ENCODE results near the gene DYNC1I1. TPM values are rescaled to one million over a fixed set of nuclear protein-coding genes. Genes with fewer than 3 reads are reported as not detected.

The DYNC1I1 gene
- under 1 TPM; 0.31 to 0.59 (median 0.37) TPM for polyA plus RNA-seq (ENCODE audit: insufficient read length in 3 of 3)
- long read RNA-seq, donor 1: 0 reads
- long read RNA-seq, donor 2: 0 reads
- long read RNA-seq, donor 3: 0 reads
- long read RNA-seq, donor 4: 0 reads
- long read RNA-seq, donor 5: 0 reads
- long read RNA-seq, donor 6: 0 reads
- long read RNA-seq, donor 7: 0 reads
- long read RNA-seq, donor 8: 0 reads
- long read RNA-seq, donor 9: 0 reads
- long read RNA-seq, donor 10, partial matches to known transcripts: 0 of 1 reads
- long read RNA-seq, donor 10, other reads (novel, unspliced or antisense): 0 of 1 reads
- long read RNA-seq, donor 11: 0 reads
- long read RNA-seq, donor 12: 0 reads
- long read RNA-seq, donor 13: 0 reads
- long read RNA-seq, donor 14: 0 reads
- long read RNA-seq, donor 15: 0 reads
- long read RNA-seq, donor 16: 0 reads

- peak in 9 of 11 donors; percentile 22 to 46 (median 35) for DNase-seq (ENCODE audit: extremely low read depth in 1 of 11, low read depth in 9 of 11, low spot score in 4 of 11)
Measured at GRCh38 chr7:95772298-95772770, at the start of gene DYNC1I1. DYNC1I1 (plus strand) TSS chr7:95772554; CDS start chr7:95804730, 32,176 bp downstream.

GRCh38 chr7:95723583-95724180, 48.7 kb upstream of the DYNC1I1 start:
- DNase-seq (ENCODE audit: extremely low read depth in 1 of 11, low read depth in 9 of 11, low spot score in 4 of 11): peak; percentile 8 to 38 (median 20)

- DNase-seq (ENCODE audit: extremely low read depth in 1 of 11, low read depth in 9 of 11, low spot score in 4 of 11): no peak
Measured at GRCh38 chr7:95725205-95725604, 47.1 kb upstream of the DYNC1I1 start.

- DNase-seq (ENCODE audit: extremely low read depth in 1 of 11, low read depth in 9 of 11, low spot score in 4 of 11): peak in 1 of 11 donors; percentile 4
Measured at GRCh38 chr7:95730493-95731280, 41.7 kb upstream of the DYNC1I1 start.

GRCh38 chr7:95736635-95737034, 35.7 kb upstream of the DYNC1I1 start:
- no peak for DNase-seq (ENCODE audit: extremely low read depth in 1 of 11, low read depth in 9 of 11, low spot score in 4 of 11)

GRCh38 chr7:95737828-95738505, 34.4 kb upstream of the DYNC1I1 start:
- DNase-seq (ENCODE audit: extremely low read depth in 1 of 11, low read depth in 9 of 11, low spot score in 4 of 11): no peak

GRCh38 chr7:95749044-95749443, 23.3 kb upstream of the DYNC1I1 start:
- no peak for DNase-seq (ENCODE audit: extremely low read depth in 1 of 11, low read depth in 9 of 11, low spot score in 4 of 11)

GRCh38 chr7:95749515-95749914, 22.8 kb upstream of the DYNC1I1 start:
- DNase-seq (ENCODE audit: extremely low read depth in 1 of 11, low read depth in 9 of 11, low spot score in 4 of 11): no peak

- no peak for DNase-seq (ENCODE audit: extremely low read depth in 1 of 11, low read depth in 9 of 11, low spot score in 4 of 11)
Measured at GRCh38 chr7:95753440-95753839, 18.9 kb upstream of the DYNC1I1 start.

GRCh38 chr7:95755277-95755934, 16.9 kb upstream of the DYNC1I1 start:
- DNase-seq (ENCODE audit: extremely low read depth in 1 of 11, low read depth in 9 of 11, low spot score in 4 of 11): no peak

GRCh38 chr7:95758187-95758586, 14.2 kb upstream of the DYNC1I1 start:
- no peak for DNase-seq (ENCODE audit: extremely low read depth in 1 of 11, low read depth in 9 of 11, low spot score in 4 of 11)

- DNase-seq (ENCODE audit: extremely low read depth in 1 of 11, low read depth in 9 of 11, low spot score in 4 of 11): no peak
Measured at GRCh38 chr7:95766086-95766485, 6.3 kb upstream of the DYNC1I1 start.

GRCh38 chr7:95766657-95767056, 5.7 kb upstream of the DYNC1I1 start:
- DNase-seq (ENCODE audit: extremely low read depth in 1 of 11, low read depth in 9 of 11, low spot score in 4 of 11): no peak

- peak in 2 of 11 donors; percentile 12 to 15 for DNase-seq (ENCODE audit: extremely low read depth in 1 of 11, low read depth in 9 of 11, low spot score in 4 of 11)
Measured at GRCh38 chr7:95772771-95773581, 622 bp downstream of the DYNC1I1 start.

- no peak for DNase-seq (ENCODE audit: extremely low read depth in 1 of 11, low read depth in 9 of 11, low spot score in 4 of 11)
Measured at GRCh38 chr7:95776561-95777185, 4.3 kb downstream of the DYNC1I1 start.

GRCh38 chr7:95777269-95777668, 4.9 kb downstream of the DYNC1I1 start:
- DNase-seq (ENCODE audit: extremely low read depth in 1 of 11, low read depth in 9 of 11, low spot score in 4 of 11): no peak

GRCh38 chr7:95780665-95781064, 8.3 kb downstream of the DYNC1I1 start:
- no peak for DNase-seq (ENCODE audit: extremely low read depth in 1 of 11, low read depth in 9 of 11, low spot score in 4 of 11)
